C4-2B (cell line): ENCODE data around the gene PAX1.

Source experiments
- CTCF ChIP-seq: fragments of 450-650 bp; conservative IDR thresholded peaks from 2 replicates; pipeline ENCODE4 v1.5.1; 2017; ENCODE audit warnings: mild to moderate bottlenecking
- ZFX ChIP-seq: fragments of 450-650 bp; IDR thresholded peaks from 2 replicates; pipeline ENCODE4 v1.6.1; 2017

- no peak for TF ChIP-seq CTCF
- no peak for TF ChIP-seq ZFX
These were observed 3.5 kb downstream of the PAX1 start for GRCh38 chr20:21708738-21709534.
